Stimulated activated CD8-positive, alpha-beta memory T cell treated with anti-CD3 and anti-CD28 coated beads, Interleukin-4, amount 100 ng/mL, for 4 hours (primary cell): ENCODE results near the gene NT5DC3.

ENCODE experiments used
- DNase-seq, 2 donors: peaks; one replicate each; pipeline ENCODE4 v3.0.0-alpha.2; 2020; ENCODE audit warnings: low read depth in 2 of 2, low spot score in 1 of 2

Gene NT5DC3

DNA sequence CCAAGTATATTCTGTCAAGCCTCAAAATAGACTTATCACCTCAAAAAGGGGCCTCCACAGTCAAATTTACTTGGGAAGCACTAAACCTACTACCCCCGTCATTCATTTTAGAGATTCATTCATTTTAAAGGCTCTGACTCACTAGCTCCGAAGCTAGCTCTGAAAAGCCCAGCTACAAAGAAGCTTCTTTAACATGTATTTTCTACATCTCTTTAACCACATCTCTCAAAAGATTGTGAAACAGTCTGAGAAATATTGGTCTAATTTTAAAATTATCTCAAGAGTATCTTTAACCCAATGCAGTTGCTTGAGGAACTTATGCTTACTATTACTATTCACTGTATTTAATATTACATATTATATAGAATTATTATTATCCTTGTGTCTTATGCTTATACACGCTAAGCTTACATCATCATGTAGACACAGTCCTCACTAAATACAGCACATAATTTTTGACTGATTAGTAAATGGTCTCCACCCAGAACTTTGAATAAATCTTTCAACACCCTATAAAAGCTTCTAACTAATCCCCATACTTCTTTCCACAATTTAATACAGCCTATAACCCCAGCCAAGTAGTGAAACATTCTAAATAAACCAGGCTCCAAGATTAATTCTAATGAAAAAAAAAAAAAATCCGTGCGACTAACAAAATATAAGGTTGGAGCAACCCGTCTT, 7.8 kb downstream of the NT5DC3 start:
- no peak for DNase-seq

DNA sequence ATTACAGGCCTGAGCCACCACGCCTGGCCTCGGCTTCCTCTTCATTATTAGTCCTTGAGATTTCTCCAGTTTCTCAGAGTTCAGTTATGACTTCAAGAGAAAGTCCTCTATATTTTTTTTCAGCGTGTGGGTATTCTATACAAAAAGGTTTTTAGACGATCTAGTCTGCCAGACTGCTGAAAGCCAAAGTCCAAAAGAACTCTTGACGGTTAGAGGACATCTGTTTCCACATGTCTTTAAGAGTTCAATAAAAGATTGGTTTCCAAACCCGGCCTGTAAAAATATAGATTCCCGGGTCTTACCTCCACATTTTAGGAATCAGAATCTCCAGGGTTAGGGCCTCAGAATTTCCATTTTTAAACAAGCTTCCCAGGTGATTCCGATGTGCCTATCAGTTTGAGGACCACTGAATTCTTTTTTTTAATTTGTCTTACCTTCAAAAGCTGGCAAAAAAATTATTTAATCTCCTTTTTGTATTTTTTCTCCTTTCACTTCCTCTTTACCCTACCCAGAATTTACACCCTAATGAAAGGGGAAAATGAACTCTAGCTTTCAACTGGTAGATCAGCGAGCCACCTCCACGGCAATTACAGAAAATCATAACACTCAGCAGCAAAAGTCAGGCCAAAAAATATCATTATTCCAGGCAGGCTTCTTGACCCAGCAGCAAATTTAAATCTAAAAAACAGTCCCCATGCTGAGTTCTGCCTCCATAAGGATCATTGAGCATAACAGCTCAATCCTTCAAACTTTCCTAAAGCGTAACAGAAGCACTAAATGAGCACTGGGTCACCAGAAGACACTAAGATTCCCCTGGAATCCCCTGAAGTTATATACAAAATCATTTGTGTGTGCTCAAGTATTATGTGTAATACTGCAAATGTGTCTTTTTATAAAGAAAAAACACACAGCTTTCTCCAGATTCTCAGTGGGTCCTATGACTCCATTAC, 8.7 kb downstream of the NT5DC3 start:
- DNase-seq = no peak

DNA sequence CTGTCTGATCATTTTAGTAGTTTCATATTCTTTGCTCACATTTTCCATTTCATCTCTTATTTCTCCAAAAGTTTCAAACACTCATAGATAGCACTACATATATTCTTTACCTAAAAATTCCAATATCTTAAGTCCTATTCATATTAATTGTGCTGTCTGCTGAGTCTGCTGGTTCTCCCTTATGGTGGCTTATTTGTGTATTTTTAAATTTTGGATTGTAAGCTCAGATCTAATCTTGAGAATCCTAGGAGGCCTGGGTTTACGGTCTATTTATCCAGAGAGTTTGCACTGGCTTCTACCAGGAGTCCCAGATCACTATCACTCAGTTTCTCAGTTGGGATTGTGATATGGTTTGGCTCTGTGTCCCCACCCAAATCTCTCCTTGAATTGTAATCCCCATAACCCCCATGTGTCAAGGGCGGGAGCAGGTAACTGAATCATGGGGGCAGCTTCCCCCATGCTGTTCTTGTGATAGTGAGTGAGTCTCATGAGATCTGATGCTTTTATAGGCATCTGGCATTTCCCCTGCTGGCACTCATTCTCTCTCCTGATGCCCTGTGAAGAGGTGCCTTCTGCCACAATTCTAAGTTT, 10.2 kb downstream of the NT5DC3 start:
- DNase-seq = no peak

DNA sequence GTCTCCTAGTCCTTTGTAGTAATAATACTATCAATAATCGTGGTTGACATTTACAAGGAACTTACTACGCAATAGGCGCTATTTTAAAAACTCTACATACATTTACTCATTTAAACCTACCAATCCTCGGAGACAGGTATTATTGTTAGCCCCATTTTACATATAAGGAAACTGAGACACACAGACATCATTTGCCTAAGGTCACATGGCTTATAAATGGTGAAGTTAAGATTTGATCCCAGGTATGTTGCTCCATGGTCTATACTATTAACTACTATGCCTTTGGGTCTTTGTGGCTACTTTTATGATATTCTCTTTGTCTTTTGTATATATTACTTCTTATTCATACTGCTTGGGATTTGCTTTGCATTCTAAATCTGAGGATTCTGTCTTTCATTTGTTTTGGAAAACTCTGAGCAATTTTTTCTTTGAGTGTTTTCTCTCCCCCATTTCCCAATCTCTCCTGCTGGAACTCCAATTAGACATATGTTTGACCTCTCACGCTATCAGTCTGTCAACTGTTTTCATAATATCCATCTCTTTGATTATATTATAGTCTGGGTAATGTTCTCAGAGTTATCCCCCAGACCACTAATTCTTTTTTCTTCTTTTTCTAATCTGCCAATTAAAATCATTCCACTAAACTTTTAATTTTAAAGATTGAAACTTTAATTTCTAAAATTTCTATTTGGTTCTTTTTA, 10.9 kb downstream of the NT5DC3 start:
- DNase-seq = no peak

DNA sequence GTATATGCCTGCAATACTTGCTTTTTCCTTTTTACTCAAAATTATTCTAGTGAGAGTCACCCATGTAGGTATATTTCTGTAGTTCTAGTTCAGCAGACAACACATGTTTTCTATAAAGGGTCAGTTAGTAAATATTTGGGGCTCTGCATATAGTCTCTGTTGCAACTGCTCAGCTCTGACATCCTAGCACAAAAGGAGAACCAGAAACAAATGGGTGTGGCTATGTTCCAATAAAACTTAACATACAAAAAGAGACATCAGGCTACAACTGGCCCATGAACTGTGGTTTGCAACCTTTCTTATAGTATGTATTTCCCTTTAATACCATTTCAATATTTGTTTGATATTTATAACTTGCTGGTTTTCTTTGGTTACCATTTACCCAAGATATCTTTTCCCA, 11.9 kb downstream of the NT5DC3 start:
- no peak for DNase-seq

DNA sequence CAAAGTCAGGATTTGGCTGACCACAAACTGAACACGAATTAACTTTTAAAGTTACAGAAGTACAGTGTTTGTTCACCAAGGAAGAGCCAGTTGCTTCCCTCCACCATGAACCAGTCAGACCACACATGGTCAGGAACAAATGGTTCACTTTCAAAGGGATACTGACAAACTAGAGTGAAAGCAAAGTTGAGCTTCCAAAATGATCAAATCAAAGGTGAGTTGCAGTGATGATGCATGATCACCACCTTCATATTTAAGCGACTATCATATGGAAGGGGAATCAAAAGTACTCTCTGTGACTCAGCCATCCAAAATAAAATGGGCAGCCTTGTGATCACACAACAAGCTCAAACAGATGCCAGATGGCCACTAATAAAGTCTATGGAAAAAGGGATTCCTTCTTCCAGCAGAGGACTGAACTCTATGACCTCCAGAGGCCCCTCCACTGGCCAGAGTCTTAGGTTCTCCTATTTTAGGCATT, 13.1 kb downstream of the NT5DC3 start:
- DNase-seq = no peak

DNA sequence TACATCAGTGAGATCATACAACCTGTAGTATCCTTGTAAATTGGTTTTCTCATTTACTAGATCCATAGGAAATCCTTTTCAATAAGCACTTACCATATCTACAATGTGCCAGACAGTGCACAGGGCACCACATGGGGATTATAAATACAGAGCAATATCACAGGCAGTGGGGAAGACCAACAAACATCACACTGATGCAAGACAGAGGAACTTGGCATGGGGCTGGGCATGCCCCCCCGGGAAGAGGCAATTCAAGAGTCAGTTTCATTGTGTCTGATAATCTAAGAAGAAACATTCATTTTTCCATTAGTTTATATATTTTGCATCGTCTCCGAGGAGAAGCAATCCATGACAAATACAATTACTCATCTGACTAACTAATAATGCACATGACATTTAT, 16.2 kb downstream of the NT5DC3 start:
- DNase-seq = no peak

DNA sequence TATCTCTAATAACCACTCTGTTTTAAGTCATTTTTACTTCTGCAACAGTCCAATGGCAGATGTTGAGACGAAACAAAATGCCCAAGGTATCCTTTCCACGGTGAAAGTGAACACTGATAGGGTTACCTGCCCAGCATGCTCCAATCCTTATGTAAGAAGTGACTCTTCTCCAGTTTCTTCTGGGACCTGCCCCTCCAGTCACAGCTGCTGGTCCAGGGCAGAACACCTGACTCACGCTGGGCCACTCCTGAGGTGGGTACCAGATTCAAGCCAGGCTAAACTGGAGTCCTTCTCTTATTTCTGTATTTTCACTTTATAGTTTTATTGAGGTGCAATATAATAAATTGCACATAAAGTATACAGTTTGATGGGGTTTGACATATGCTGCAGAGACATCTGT, 16.7 kb downstream of the NT5DC3 start:
- DNase-seq = no peak

DNA sequence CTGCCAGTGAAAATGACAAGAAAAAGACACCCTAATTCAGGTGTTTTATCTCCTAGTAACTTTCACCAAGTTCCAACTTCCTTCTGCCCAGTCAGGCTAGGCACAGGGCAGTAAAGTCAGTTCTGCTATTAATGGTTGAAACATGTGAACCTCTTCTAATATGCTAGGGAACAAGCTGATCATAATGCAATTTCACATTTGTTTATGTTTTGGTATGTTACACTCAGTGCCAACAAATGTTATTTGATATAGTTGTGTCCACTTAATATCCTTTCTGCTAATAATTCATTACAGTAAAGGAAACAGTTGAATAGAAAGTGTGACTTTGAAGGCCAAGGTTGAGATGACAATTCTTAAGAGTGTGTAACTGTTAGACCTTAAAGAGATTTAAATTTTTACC, 17.2 kb downstream of the NT5DC3 start:
- no peak for DNase-seq

DNA sequence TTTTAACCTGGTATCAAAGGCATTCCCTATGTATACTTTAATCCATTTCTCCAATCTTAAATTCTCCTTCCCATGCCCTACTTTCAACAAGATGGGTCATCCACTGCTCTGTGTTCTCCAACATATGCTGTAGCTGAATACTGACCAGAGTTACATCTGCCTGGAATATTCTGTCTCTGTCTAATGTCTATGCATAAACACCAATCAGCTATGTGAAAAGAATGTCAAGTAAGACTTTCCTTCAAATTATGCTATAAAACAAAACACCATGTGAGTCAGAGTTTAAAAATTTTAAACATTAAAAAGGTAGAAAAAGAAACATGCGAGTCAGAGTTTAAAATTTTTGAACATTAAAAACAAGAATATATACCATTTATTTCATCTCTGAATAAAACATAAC, 19.3 kb downstream of the NT5DC3 start:
- no peak for DNase-seq

DNA sequence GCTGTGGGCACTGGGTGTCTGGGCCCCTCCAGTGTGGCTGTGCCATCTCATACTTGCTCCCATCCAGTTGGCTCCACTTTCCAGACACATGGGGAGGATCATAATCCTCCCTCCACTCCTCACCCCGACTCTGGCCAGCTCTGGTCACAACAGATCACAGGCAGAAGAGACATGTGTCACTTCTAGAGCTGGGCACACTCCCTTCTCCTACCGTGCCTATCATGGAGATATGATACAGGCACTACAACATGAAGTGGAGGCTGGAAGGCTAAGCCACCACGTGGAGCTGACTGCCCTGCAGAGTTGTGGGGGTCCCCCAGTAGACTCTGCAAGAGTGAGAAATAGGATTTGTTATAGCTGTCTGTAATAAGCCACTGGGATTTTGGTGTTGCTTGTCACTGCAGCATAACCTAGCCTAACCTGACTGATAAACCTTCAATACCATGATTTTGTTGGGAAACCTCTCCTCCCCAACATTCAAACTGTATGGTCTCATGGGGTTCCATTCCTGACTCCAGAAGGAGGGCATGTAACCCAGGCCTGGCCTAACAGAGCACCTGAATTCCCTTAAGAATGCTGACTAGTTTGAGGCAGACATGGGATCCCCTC, 20.0 kb downstream of the NT5DC3 start:
- no peak for DNase-seq

DNA sequence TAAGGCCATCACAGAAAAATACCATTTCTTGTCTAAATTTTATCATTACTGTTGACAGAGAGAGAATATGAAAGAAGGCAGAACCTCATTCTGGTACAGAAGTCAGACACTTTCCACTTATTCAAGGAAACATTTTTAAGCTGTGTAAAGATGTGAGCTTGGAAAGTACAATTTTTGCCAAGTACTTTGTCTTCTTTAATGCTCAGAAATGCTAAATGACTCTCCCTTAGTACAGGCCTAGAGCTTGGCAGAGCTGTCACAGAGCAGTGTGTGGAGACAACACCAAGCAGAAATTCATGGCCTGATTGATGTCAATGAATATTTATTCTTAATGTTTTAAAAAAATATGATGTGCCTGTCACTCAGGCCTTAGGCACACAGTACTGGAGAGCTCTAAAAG, 20.7 kb downstream of the NT5DC3 start:
- no peak for DNase-seq

DNA sequence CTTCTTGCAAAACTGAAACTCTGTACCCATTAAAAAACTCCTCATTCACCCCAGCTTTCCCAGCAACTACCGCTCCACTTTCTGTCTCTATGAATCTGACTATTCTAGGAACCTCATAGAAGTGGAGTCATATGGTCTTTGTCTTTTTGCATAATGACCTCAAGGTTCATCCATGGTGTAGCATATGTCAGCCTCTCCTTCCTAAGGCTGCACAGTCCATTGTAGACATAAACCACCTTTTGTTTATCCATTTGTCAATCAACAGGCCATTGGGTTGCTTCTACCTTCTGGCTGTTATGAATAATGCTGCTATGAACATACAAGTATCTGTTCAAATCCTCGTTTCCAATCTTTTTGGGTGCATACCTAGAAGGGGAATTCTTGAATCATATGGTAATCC, 21.1 kb downstream of the NT5DC3 start:
- DNase-seq = no peak

DNA sequence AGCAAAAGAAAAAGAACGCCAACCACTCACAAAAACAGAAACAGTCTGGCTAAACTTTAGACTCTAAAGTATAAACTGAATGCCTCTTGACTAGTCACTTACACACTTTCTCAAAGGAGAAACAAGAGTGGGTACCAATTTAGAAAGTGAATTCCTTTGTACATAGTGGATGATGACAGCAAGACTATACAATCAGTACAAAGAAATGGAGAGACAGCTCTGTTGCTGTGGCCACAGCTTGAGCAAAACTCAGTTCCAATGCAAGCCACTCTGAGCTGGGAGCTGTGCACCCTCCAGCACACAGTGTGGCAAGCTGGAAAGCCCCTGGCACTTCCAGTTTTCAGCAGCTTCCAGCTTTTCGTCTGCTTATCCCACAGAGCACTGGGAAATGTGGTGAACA, 21.7 kb downstream of the NT5DC3 start:
- no peak for DNase-seq

DNA sequence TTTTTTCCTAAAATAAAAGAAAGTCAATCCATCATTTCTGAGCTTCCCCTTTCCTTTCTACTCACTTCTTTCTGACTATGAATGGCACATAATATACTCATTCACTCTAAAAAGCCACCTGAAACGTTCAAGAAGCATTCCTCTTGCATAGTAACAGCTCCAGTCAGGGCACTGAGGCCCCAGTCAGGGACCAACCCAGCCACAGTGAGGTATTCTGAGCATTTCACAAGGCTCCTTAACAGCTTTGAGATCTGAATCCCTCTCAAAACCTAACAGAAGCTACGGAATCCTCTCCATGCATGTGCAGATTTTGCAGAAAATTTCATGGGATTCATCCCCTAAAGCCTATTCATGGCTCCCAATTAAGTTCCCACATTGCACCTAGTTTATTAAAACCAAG, 23.2 kb downstream of the NT5DC3 start:
- DNase-seq = no peak

DNA sequence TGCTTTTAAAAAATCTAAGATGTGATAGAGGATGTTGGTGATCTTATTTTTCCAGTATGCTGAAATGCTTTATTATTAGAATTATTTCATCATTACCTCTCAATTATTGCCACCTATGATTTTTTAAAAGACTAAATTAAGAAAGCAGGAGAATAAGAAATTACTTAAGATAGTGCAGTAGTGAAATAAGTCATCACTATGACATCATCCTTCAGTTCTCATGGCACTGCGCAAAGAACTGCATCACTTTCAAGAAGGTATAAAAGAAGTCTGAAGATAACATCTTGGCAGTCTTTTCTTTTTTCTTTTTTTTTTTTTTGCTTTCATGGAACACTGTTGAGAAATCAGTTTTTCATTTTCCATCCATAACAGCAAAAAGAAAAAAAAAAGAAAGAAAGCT, 24.4 kb downstream of the NT5DC3 start:
- no peak for DNase-seq

DNA sequence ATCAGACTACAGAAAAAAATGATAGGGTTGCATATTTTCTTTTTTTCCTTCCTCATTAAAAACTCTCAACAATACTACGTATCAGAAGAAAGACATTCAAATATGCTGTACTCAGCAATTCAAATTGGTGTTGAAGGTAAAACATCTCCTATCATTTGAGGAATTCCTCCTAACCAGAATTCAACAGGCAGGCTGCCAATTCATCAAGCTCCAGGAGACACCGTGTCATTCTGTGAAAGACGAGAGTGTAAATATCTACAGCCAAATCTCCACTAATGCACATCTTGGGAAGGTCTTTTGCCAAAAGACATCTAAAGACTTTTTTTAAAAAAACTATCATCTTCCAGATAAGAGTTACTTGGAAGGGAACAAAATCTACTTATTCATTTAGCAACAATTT, 26.6 kb downstream of the NT5DC3 start:
- no peak for DNase-seq

DNA sequence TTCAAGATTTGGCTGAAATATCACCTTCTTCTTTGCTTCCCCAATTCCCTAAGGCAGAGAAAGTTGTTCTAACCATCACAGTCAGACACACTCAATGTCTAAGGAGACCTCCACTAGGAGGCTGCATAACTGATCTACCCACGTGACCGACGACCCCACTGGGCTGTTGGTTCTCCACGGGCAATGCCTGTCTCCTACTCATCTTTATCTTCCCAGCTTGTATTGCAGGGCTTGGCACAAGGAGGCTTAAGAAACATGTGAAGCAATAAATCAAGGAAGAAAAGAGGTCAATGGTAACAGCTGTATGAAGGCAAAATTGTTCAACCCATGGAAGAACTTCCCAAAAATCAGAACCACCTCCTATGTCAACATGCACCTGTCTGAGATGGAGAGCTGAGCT, 27.1 kb downstream of the NT5DC3 start:
- no peak for DNase-seq

DNA sequence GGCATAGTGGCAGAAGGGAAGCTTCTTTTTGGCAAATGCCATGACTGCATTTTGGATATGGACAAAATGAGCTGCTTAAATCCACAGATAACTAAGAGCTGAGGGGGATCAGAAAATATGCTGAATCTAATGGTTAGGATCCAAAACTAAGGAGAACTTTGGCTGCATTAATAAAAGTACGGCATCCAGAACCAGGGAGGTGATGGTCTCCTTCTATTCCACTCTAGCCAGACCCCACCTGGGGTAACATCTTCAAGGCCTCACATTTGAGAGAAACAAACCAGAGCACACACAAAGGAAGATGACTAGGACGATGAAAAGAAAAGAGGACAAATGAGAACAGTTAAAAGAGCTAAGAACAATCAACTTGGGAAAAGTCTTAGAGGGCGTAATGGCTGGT, 27.6 kb downstream of the NT5DC3 start:
- DNase-seq = no peak

DNA sequence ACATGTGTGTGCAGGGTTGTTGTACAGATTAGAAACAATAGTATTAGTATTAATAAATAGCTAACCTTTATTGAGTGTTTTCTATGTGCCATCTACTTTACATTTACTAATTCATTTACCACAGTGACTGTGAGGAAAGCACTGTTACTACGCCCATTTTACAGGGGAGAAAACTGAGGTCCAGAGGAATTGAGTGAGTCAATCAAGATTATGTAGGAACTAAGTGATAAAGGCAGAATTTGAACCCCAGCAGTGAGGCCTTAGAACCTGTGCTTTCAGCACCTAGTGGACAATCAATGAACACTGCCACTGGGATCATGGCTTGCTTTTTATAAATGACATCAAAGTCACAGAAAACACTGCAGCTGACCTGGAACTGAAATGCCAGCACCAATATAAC, 28.2 kb downstream of the NT5DC3 start:
- DNase-seq = no peak

DNA sequence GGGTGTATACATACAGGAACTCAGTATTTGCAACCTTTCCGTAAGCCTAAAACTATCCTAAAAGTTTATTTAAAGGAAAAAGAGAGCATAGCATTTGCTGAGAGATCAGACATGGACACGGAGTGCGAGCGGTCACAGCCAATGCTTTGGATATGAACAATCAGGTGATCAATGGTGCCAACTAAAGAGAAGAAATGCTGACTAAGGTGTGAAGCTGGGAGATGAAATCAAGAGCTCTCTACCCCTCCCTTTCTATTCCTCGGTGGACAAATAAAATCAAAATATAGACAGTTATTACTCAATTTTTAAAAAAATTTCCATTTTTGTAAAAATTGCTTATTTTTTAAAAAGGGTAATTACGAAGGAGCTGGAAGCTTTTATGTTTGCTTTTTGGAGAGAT, 29.2 kb downstream of the NT5DC3 start:
- no peak for DNase-seq
